ENCODE data around the gene TTYH3. TPM values are rescaled to one million over a fixed set of nuclear protein-coding genes. Genes with fewer than 3 reads are reported as not detected.

Gene TTYH3
- total RNA-seq, 4 donors from 2014 or later: 16.7 to 23.8 (median 21.4) TPM

GRCh38 chr7:2632733-2633537, 1.1 kb downstream of the TTYH3 start:
- Histone ChIP-seq H3K9me3 (no peaks in the 10 kb centered on the region), H3K4me3 (replicated peaks in 1 of 3) (peak overlapping the region; percentile 66 to 71 (median 71)), H3K27ac (peak overlapping the region; percentile 88 to 95 (median 88)), H3K27me3 (no peaks in the 10 kb centered on the region), H3K36me3 (no peaks in the 10 kb centered on the region), H3K4me1 (peaks cover 64 to 76% of the 10 kb centered on the region in 2 donors)
- 6 to 8% methylated on average over 23 to 26 of the region's 35 CpGs for whole genome bisulfite sequencing, 2 donors
- peak in 1 of 2 donors; percentile 15 for TF ChIP-seq POLR2A (IDR thresholded peaks at IDR 0.05)
- TF ChIP-seq, protein P1, sequence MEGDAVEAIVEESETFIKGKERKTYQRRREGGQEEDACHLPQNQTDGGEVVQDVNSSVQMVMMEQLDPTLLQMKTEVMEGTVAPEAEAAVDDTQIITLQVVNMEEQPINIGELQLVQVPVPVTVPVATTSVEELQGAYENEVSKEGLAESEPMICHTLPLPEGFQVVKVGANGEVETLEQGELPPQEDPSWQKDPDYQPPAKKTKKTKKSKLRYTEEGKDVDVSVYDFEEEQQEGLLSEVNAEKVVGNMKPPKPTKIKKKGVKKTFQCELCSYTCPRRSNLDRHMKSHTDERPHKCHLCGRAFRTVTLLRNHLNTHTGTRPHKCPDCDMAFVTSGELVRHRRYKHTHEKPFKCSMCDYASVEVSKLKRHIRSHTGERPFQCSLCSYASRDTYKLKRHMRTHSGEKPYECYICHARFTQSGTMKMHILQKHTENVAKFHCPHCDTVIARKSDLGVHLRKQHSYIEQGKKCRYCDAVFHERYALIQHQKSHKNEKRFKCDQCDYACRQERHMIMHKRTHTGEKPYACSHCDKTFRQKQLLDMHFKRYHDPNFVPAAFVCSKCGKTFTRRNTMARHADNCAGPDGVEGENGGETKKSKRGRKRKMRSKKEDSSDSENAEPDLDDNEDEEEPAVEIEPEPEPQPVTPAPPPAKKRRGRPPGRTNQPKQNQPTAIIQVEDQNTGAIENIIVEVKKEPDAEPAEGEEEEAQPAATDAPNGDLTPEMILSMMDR (IDR thresholded peaks at IDR 0.05): no peak
- intact Hi-C loops (cut with DNase I): no loop called here
- peak; percentile 90 to 92 for DNase-seq

DNA sequence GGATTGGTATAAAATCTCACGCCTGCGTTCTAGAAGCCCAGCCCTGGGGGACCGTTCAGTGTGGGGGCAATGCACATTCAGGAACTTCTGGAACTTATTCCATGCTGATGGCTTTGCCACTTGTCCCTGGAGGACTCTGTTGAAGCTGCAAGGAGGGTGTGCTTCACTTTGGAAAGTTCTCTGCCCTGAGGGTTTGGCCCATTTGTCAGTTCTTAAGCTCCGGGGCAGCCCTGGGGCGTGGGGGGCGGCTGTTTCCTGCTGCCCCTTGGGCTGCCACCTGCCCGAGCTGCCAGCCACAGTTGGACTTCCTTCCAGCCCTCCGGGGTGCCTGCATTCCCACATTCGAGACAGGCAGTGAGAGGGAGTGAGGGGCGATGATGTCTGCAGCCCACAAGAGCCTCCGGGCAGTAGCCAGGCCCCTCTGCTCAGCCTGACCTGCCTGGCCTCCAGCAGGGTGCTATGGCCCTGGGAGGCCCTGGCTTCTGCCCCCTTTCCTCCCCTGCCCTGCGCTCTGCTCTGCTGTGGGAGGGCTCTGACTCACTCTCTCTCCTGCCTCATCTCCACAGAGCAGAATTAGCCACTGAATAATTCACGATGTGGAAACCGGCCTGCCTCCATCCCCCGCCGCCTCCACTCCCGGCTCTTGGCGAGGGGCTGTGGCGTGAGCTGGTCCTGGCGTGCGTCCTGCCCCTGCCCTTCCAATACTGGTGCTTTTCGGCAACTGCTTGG, 1.9 kb downstream of the TTYH3 start:
- Histone ChIP-seq H3K27me3 (no peaks in the 10 kb centered on the region), H3K4me3 (replicated peaks in 1 of 3) (peak overlapping the region in 2 of 3 donors; percentile 71), H3K9me3 (no peaks in the 10 kb centered on the region), H3K27ac (peak overlapping the region; percentile 88 to 95 (median 88)), H3K4me1 (peaks cover 70 to 83% of the 10 kb centered on the region in 2 donors), H3K36me3 (no peaks in the 10 kb centered on the region)
- WGBS, 2 donors: 33 to 41% methylated on average over 14 to 22 of the region's 22 CpGs
- TF ChIP-seq, protein P1 (IDR thresholded peaks at IDR 0.05): no peak
- no peak for TF ChIP-seq POLR2A (IDR thresholded peaks at IDR 0.05)
- peak; percentile 42 to 64 for DNase-seq
- intact Hi-C loops (cut with DNase I): no loop called here

GRCh38 chr7:2634267-2635145, 2.7 kb downstream of the TTYH3 start:
- peak overlapping the region in 1 of 3 donors; percentile 71 for H3K4me3 ChIP-seq (replicated peaks in 1 of 3)
- H3K9me3 ChIP-seq: no peaks in the 10 kb centered on the region
- H3K4me1 ChIP-seq: peaks cover 75 to 88% of the 10 kb centered on the region in 2 donors
- H3K36me3 ChIP-seq: no peaks in the 10 kb centered on the region
- intact Hi-C loops (cut with DNase I): no loop called here
- 89 to 90% methylated on average over 13 to 18 of the region's 22 CpGs for WGBS, 2 donors
- TF ChIP-seq POLR2A (IDR thresholded peaks at IDR 0.05): no peak
- TF ChIP-seq, protein P1 (IDR thresholded peaks at IDR 0.05): no peak
- no peak for DNase-seq
- peak overlapping the region; percentile 88 to 95 (median 88) for H3K27ac ChIP-seq
- H3K27me3 ChIP-seq: no peaks in the 10 kb centered on the region

DNA sequence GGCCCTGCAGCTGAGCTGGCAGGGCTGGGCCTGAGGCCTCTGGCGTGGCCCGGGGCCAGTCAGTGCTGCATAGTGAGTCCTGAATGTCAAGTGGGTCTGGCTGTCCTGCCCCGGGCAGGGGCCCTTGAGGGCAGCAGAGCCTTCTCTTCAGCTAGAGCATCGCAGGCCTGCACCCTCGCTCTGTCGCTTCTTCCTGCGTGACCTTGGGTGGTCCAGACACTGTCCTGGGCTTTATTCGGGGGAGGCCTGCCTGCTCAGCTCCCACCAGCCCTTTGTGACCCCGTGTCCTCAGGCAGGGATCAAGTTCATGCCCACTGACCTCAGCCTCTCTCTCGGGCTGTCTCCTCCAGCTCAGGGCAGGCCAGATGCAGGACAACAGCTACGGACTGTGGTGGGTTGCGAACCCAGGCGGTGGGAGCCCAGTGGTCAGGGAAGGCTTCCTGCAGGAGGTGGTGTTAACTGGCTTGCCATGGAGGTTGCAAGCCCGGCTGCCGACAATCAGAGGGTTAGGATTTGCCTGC, 3.4 kb downstream of the TTYH3 start:
- WGBS, 2 donors: 87 to 100% methylated on average over 3 to 5 of the region's 15 CpGs
- intact Hi-C loops (cut with DNase I): no loop called here
- no peaks in the 10 kb centered on the region for H3K9me3 ChIP-seq
- peaks cover 75 to 88% of the 10 kb centered on the region in 2 donors for H3K4me1 ChIP-seq
- peak in 1 of 2 donors; percentile 41 for DNase-seq
- H3K4me3 ChIP-seq (replicated peaks in 1 of 3): no peak overlapping the region
- TF ChIP-seq, protein P1 (IDR thresholded peaks at IDR 0.05): no peak
- no peak for TF ChIP-seq POLR2A (IDR thresholded peaks at IDR 0.05)
- H3K27me3 ChIP-seq: no peaks in the 10 kb centered on the region
- H3K27ac ChIP-seq: peak overlapping the region; percentile 88 to 95 (median 88)
- H3K36me3 ChIP-seq: no peaks in the 10 kb centered on the region

All from thyroid gland (tissue), 4 donors.